Endothelial cell of umbilical vein (primary cell): ENCODE measurements around the gene HTR6. TPM values are rescaled to one million over a fixed set of nuclear protein-coding genes. Genes with fewer than 3 reads are reported as not detected.
"Not testable (repeated sequence)": the region's sequence is repeated elsewhere in the genome, so short reads cannot be mapped to it uniquely, and the experiment has no call there.

Experiments
- BruUV-seq: library from RNA; stranded (reverse); fragments of 400-500 nt; replicated peaks from 2 replicates; lab custom pipeline; 2021; lab: Mats Ljungman, UMichigan
- CTCF ChIA-PET: fragments of 300-600, 350-600 bp; sonication (Branson Sonifier 250); formaldehyde crosslinking; loops from one replicate; lab custom pipeline; 2021; ENCODE audit warnings: antibody characterized with exemption, inconsistent platforms; lab: Charles Lee
- POLR2A ChIA-PET: fragments of 300-600, 350-600 bp; sonication (Branson Sonifier 250); formaldehyde crosslinking; loops from one replicate; lab custom pipeline; 2021; ENCODE audit warnings: antibody characterized with exemption, inconsistent platforms; lab: Charles Lee
- DNase-seq: peaks from one replicate; pipeline ENCODE4 v3.0.0-alpha.2; 2011; ENCODE audit warnings: low read depth, low spot score
- FAIRE-seq: peaks from 2 replicates; lab custom pipeline; 2011; peaks lifted over from hg19 to GRCh38; lab: Jason Lieb, UNC
- H2AFZ ChIP-seq: 2 replicates; pipeline ENCODE4 v1.6.0; 2012; ENCODE audit warnings: low read depth, low read length, control low read depth, inconsistent platforms
- H3K27ac ChIP-seq: 2 replicates; pipeline ENCODE4 v1.5.1; 2011; ENCODE audit warnings: low read depth, mild to moderate bottlenecking, control low read depth, low read length, moderate library complexity; ENCODE audit not compliant: insufficient read depth
- H3K27me3 ChIP-seq, 2 experiments: 2 replicates each; pipeline versions ENCODE4 v1.6.0 to v1.6.1; 2011; ENCODE audit warnings: low read length in 2 of 2, mixed read lengths in 1 of 2; ENCODE audit not compliant: control insufficient read depth in 2 of 2, insufficient read depth in 2 of 2
- H3K36me3 ChIP-seq, 2 experiments: 2 replicates in 1 of 2; 3 replicates in 1 of 2; pipeline ENCODE4 v1.5.1; 2011; ENCODE audit warnings: low read length in 2 of 2, mild to moderate bottlenecking in 1 of 2, moderate library complexity in 1 of 2; ENCODE audit not compliant: control insufficient read depth in 2 of 2, insufficient read depth in 2 of 2; ENCODE audit errors: extremely low read depth in 1 of 2
- H3K4me1 ChIP-seq: 3 replicates; pipeline ENCODE4 v1.5.1; 2011; ENCODE audit warnings: mild to moderate bottlenecking, low read length; ENCODE audit not compliant: control insufficient read depth, insufficient read depth; ENCODE audit errors: extremely low read depth
- H3K4me2 ChIP-seq: 2 replicates; pipeline ENCODE4 v1.6.1; 2011; ENCODE audit warnings: low read length, control low read depth, mixed read lengths; ENCODE audit not compliant: insufficient read depth
- H3K4me3 ChIP-seq, 3 experiments: fragments of 200-600 bp in 1 of 3; sonication (generic), shearing (Covaris generic) in 1 of 3; replicated peaks in 1 of 3; 2 replicates each; pipeline ENCODE4 v1.5.1; 2011 to 2016; ENCODE audit warnings: control low read depth in 3 of 3, low read length in 3 of 3, mild to moderate bottlenecking in 2 of 3, inconsistent platforms in 1 of 3, low read depth in 1 of 3, moderate library complexity in 1 of 3; ENCODE audit not compliant: insufficient read depth in 1 of 3
- H3K79me2 ChIP-seq: 2 replicates; pipeline ENCODE4 v1.6.0; 2012; ENCODE audit warnings: low read length, inconsistent platforms; ENCODE audit not compliant: control insufficient read depth, insufficient read depth
- H3K9ac ChIP-seq: replicated peaks from 2 replicates; pipeline ENCODE3; 2011; ENCODE audit warnings: low read length, control low read depth; ENCODE audit not compliant: insufficient read depth; ENCODE audit errors: extremely low read depth
- H3K9me1 ChIP-seq: replicated peaks from 3 replicates; pipeline ENCODE4 v1.6.0; 2011; ENCODE audit warnings: mild to moderate bottlenecking, low read length; ENCODE audit not compliant: control insufficient read depth, insufficient read depth; ENCODE audit errors: extremely low read depth
- H3K9me3 ChIP-seq: replicated peaks from 2 replicates; pipeline ENCODE4 v1.5.1; 2012; ENCODE audit warnings: low read length, inconsistent platforms; ENCODE audit not compliant: control insufficient read depth, insufficient read depth
- H4K20me1 ChIP-seq: replicated peaks from 2 replicates; pipeline ENCODE3; 2011; ENCODE audit warnings: mild to moderate bottlenecking, low read length; ENCODE audit not compliant: control insufficient read depth, insufficient read depth; ENCODE audit errors: extremely low read depth
- EZH2 ChIP-seq: IDR thresholded peaks from 2 replicates; pipeline ENCODE4 v1.6.1; 2012; ENCODE audit warnings: borderline replicate concordance, low read depth, mild to moderate bottlenecking, moderate library complexity, low read length, inconsistent platforms; ENCODE audit not compliant: severe bottlenecking
- GATA2 ChIP-seq: IDR thresholded peaks from 2 replicates; pipeline ENCODE4 v1.7.0; 2011; ENCODE audit warnings: low read depth, mild to moderate bottlenecking, moderate library complexity, mixed read lengths, low read length; ENCODE audit not compliant: insufficient read length, insufficient read depth
- JUN ChIP-seq: IDR thresholded peaks from 2 replicates; pipeline ENCODE4 v1.6.1; 2011; ENCODE audit warnings: borderline replicate concordance, low read depth; ENCODE audit not compliant: insufficient read length, insufficient read depth
- MYC ChIP-seq: IDR thresholded peaks from one replicate; pipeline ENCODE4 v1.6.1; 2011; ENCODE audit warnings: mild to moderate bottlenecking, low read depth, low read length
- POLR2A ChIP-seq: IDR thresholded peaks from 2 replicates; pipeline ENCODE4 v1.6.1; 2012; ENCODE audit warnings: low read depth, mild to moderate bottlenecking, control low read depth, low read length
- POLR2AphosphoS5 ChIP-seq: IDR thresholded peaks from 2 replicates; pipeline ENCODE4 v1.6.1; 2012; ENCODE audit warnings: low read depth, mild to moderate bottlenecking, control low read depth, low read length, moderate library complexity; ENCODE audit not compliant: insufficient read depth
- dilution Hi-C: fragments of 300-500 bp; cut with MboI; formaldehyde crosslinking; loops from one replicate; pipeline ENCODE4 v1.15.0; 2019; ENCODE audit warnings: low sequenced_read_pairs; ENCODE audit not compliant: extremely low pct_ligation_motif_present
- intact Hi-C: fragments of 100-400 bp; cut with micrococcal nuclease; formaldehyde crosslinking; loops from one replicate; pipeline ENCODE4 v1.10.0; 2022
- polyA plus RNA-seq, 4 experiments: library from polyadenylated mRNA; depleted of rRNA in 3 of 4; stranded (reverse) in 3 of 4; unstranded in 1 of 4; fragments of >200 nt; gene quantifications; 2 replicates each; pipeline versions ENCODE4 v1.2.1 to v1.2.3, GENCODE V29; 2011 to 2012; ENCODE audit warnings: missing spikeins in 1 of 4
- total RNA-seq: library from RNA; stranded (reverse); gene quantifications from 2 replicates; pipeline ENCODE4 v1.2.3, GENCODE V29; 2021
- TF ChIP-seq, protein P1 (sequence below): IDR thresholded peaks from 2 replicates; pipeline ENCODE4 v1.6.1; 2011; ENCODE audit not compliant: insufficient read depth, insufficient read length

Gene HTR6
- total and polyA plus RNA-seq, 2 donors (not counting 3 experiments of a cell fraction or from before 2014, with no cell fraction given) = not detected

DNA sequence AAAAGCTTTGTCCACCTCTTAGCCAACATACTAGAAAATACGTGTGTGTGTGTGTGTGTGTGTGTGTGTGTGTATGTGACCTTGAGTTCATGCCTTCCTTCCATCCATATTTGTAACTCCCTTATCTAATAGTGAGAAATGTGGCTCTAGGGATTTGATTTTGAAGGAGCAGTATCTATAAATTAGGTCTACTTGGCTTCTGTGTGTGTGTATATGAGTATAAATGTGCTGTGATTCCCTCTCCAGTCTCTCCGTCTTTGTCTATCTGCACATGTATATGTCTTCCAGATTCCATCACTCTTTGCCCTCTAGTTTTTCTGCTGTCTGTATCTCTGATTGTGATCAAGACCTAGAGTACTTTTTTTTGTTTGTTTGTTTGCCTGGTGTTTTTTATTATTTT is 32.5 kb upstream of the HTR6 start:
- H2AFZ ChIP-seq = no peak overlapping the region
- no peaks in the 10 kb centered on the region for H3K4me1 ChIP-seq
- no peaks in the 10 kb centered on the region for H4K20me1 ChIP-seq
- intact Hi-C loops = no loop called here
- DNase-seq = no peak
- H3K9ac ChIP-seq = no peak overlapping the region
- no peaks in the 10 kb centered on the region for H3K9me3 ChIP-seq
- FAIRE-seq = no peak
- no peaks in the 10 kb centered on the region for H3K79me2 ChIP-seq
- no peaks in the 10 kb centered on the region for H3K27me3 ChIP-seq
- POLR2A ChIA-PET = interaction anchor here (0.6 kb wide), 1 partner anchor 156 kb away, joined by 3 read pairs; no protein-coding TSS in a partner anchor
- no peak overlapping the region for H3K4me3 ChIP-seq
- H3K36me3 ChIP-seq = peaks cover 0 to 4% of the 10 kb centered on the region in 2 experiments
- no peaks in the 10 kb centered on the region for H3K9me1 ChIP-seq
- BruUV-seq = no TSS peak
- dilution Hi-C loops = loop anchor here (25.0 kb wide), 1 partner anchor 220 kb away; no protein-coding TSS in a partner anchor
- no peak overlapping the region for H3K27ac ChIP-seq
- TF ChIP-seq JUN = no peak
- TF ChIP-seq, protein P1, sequence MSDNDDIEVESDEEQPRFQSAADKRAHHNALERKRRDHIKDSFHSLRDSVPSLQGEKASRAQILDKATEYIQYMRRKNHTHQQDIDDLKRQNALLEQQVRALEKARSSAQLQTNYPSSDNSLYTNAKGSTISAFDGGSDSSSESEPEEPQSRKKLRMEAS = no peak
- CTCF ChIA-PET = no interaction called here
- no peak overlapping the region for H3K4me2 ChIP-seq

DNA sequence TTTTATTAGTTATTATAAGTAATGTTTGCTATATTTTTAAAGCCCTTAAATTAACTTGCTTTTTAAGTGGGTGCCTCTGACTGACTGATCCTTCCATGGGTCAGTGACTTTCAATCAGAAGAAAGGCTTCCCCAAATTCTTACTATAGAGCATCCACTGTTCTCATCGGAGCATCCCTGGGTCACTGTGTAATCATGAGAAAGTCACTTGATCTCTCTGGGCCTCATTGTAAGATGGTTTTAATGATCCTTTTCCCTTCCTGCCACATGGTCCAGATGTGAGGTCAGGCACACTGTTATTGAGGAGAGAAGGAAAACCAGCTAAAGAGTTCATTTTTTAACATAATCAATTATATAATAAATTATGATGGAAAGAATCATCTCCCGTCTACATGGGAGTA is 31.6 kb upstream of the HTR6 start:
- TF ChIP-seq POLR2A (no peak), EZH2 (no peak), POLR2AphosphoS5 (no peak), MYC (no peak), GATA2 (no peak), JUN (no peak)
- TF ChIP-seq, protein P1 = no peak
- Histone ChIP-seq H3K79me2 (no peaks in the 10 kb centered on the region), H4K20me1 (no peaks in the 10 kb centered on the region), H3K4me1 (no peaks in the 10 kb centered on the region), H3K9me3 (no peaks in the 10 kb centered on the region), H2AFZ (no peak overlapping the region), H3K36me3 (peaks cover 0 to 4% of the 10 kb centered on the region in 2 experiments), H3K27ac (no peak overlapping the region), H3K27me3 (no peaks in the 10 kb centered on the region), H3K4me3 (no peak overlapping the region), H3K4me2 (no peak overlapping the region), H3K9me1 (no peaks in the 10 kb centered on the region), H3K9ac (no peak overlapping the region)
- POLR2A ChIA-PET = no interaction called here
- DNase-seq = no peak
- CTCF ChIA-PET = no interaction called here
- no peak for FAIRE-seq
- dilution Hi-C loops (loop anchor here (25.0 kb wide), 1 partner anchor 221 kb away; no protein-coding TSS in a partner anchor), intact Hi-C loops (no loop called here)
- BruUV-seq = no TSS peak

DNA sequence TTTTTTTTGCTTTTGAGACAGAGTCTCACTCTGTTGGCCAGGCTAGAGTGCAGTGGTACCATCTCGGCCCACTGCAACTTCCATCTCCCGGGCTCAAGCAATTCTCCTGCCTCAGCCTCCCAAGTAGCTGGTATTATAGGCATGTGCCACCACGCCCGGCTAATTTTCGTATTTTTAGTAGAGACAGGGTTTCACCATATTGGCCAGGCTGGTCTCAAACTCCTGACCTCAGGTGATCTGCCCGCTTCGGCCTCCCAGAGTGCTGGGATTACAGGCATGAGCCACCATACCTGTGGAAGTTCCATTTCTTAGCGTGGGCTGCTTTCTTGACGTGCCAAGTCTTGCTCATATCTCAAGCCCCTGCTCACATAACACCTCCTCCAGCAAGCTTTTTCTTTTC is 29.6 kb upstream of the HTR6 start:
- dilution Hi-C loops = loop anchor here (25.0 kb wide), 1 partner anchor 223 kb away; no protein-coding TSS in a partner anchor
- POLR2A ChIA-PET, H4K20me1 ChIP-seq, H3K9ac ChIP-seq, H2AFZ ChIP-seq, H3K9me1 ChIP-seq, FAIRE-seq, BruUV-seq, H3K27ac ChIP-seq, H3K4me3 ChIP-seq, H3K9me3 ChIP-seq, H3K4me2 ChIP-seq, H3K4me1 ChIP-seq, H3K27me3 ChIP-seq, H3K36me3 ChIP-seq, H3K79me2 ChIP-seq, DNase-seq, intact Hi-C loops: not testable (repeated sequence)
- CTCF ChIA-PET = interaction anchor here (0.8 to 0.9 kb wide), 2 partner anchors 16 to 244 kb away, joined by 3 to 4 read pairs; no protein-coding TSS in a partner anchor
